ENCODE data around the gene CCSER1. TPM values are rescaled to one million over a fixed set of nuclear protein-coding genes. Genes with fewer than 3 reads are reported as not detected.

CCSER1 gene
- total and polyA plus RNA-seq, 2 of the 8 experiments (the other 6 are each of a cell fraction or from before 2014, with no cell fraction given), result 0.26 to 0.84 TPM

DNA sequence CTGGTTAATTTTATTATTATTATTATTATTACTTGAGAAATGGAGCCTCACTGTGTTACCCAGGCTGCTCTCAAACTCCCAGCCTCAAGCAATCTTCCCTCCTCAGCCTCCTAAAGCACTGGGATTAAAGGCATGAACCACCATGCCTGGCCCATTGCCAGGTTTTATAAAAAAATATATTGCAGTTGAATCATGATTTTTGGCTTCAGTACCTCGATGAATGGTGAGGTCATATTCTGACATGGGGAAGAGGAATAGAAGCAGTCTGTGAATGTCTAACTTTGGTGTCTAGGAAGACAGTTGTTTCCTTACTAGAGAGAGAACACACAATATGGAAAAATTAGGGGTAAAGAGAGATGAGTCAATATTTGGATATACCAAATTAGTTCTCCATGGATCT lies 32.0 kb downstream of the CCSER1 start:
- no peak for TF ChIP-seq SP2 (IDR thresholded peaks at IDR 0.05; ENCODE audit: low read length)
- no peak for TF ChIP-seq EP300 (IDR thresholded peaks at IDR 0.05; ENCODE audit: borderline replicate concordance in 1 of 2, low read depth in 2 of 2, low read length in 2 of 2)
- no peak for TF ChIP-seq RNF2 (IDR thresholded peaks at IDR 0.05; ENCODE audit: borderline replicate concordance, low read depth, low read length, missing control alignments, poor library complexity, severe bottlenecking)
- no peak for TF ChIP-seq EZH2 (IDR thresholded peaks at IDR 0.05; ENCODE audit: low read depth, low read length, severe bottlenecking)
- TF ChIP-seq RFX5 (IDR thresholded peaks at IDR 0.05; ENCODE audit: borderline replicate concordance, low read depth, low read length), result no peak
- no peak for TF ChIP-seq SIRT6 (IDR thresholded peaks at IDR 0.05; ENCODE audit: low read length)
- no peak for TF ChIP-seq SUZ12 (IDR thresholded peaks at IDR 0.05; ENCODE audit: low read length)
- no peak for TF ChIP-seq ASH2L (IDR thresholded peaks at IDR 0.05; ENCODE audit: low read length)
- TF ChIP-seq, protein P1, sequence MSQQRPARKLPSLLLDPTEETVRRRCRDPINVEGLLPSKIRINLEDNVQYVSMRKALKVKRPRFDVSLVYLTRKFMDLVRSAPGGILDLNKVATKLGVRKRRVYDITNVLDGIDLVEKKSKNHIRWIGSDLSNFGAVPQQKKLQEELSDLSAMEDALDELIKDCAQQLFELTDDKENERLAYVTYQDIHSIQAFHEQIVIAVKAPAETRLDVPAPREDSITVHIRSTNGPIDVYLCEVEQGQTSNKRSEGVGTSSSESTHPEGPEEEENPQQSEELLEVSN (IDR thresholded peaks at IDR 0.05), result no peak
- no peak for TF ChIP-seq TAF1 (IDR thresholded peaks at IDR 0.05; ENCODE audit: low read depth, low read length)
- no peak for TF ChIP-seq BRCA1 (IDR thresholded peaks at IDR 0.05; ENCODE audit: low read depth, low read length)
- no peak for TF ChIP-seq CEBPB (IDR thresholded peaks at IDR 0.05; ENCODE audit: low read depth, low read length)
- no peak for TF ChIP-seq RAD21 (IDR thresholded peaks at IDR 0.05 in 1 of 2, conservative IDR thresholded peaks at IDR 0.05 in 1 of 2; ENCODE audit: low read depth in 2 of 2, low read length in 2 of 2)
- no peak for TF ChIP-seq BCL11A (IDR thresholded peaks at IDR 0.05; ENCODE audit: low read depth in 2 of 2, low read length in 2 of 2)
- H3K14ac ChIP-seq (ENCODE audit: insufficient read length), result no peak overlapping the region
- no peak overlapping the region for H4K8ac ChIP-seq (ENCODE audit: extremely low read depth, insufficient read depth, low read length)
- POLR2A ChIA-PET (ENCODE audit: partially characterized antibody), result no interaction called here
- H3K36me3 ChIP-seq (ENCODE audit: control insufficient read depth in 2 of 4, insufficient read depth in 4 of 4, low read length in 3 of 4), result peaks cover 0 to 3% (median 0%) of the 10 kb centered on the region in 4 experiments; a peak in 1 of 8 replicates
- H3K79me1 ChIP-seq (ENCODE audit: low read depth, low read length), result no peaks in the 10 kb centered on the region
- H3K4me2 ChIP-seq (ENCODE audit: insufficient read depth in 1 of 2, low read depth in 2 of 2, low read length in 2 of 2), result no peak overlapping the region
- H3K27me3 ChIP-seq (replicated peaks in 1 of 4; ENCODE audit: control insufficient read depth in 3 of 4, extremely low read depth in 1 of 4, insufficient read depth in 3 of 4, low read length in 3 of 4), result no peaks in the 10 kb centered on the region
- H3K4ac ChIP-seq (replicated peaks; ENCODE audit: insufficient read length, low read depth, low read length), result no peak overlapping the region
- no peak overlapping the region for H3K4me3 ChIP-seq (ENCODE audit: extremely low read depth in 1 of 4, insufficient read depth in 2 of 4, low read depth in 3 of 4, low read length in 4 of 4)
- no peak overlapping the region for H2BK12ac ChIP-seq (ENCODE audit: low read depth, low read length)
- H4K5ac ChIP-seq (ENCODE audit: insufficient read length, low read depth, low read length), result no peak overlapping the region
- no peak overlapping the region for H3K27ac ChIP-seq (ENCODE audit: low read depth, low read length)
- no peak overlapping the region for H2BK15ac ChIP-seq (ENCODE audit: low read length)
- no peak overlapping the region for H3K56ac ChIP-seq (replicated peaks; ENCODE audit: insufficient read length, low read depth, low read length)
- H3K4me1 ChIP-seq (replicated peaks in 1 of 4; ENCODE audit: control insufficient read depth in 3 of 4, insufficient read depth in 4 of 4, low read length in 3 of 4), result no peaks in the 10 kb centered on the region
- CTCF ChIA-PET (ENCODE audit: partially characterized antibody), result no interaction called here
- FAIRE-seq, result no peak
- DNase-seq (ENCODE audit: low read depth in 1 of 2, low spot score in 2 of 2), result no peak
- no peak overlapping the region for H2AFZ ChIP-seq (ENCODE audit: low read length)
- H3K23ac ChIP-seq (ENCODE audit: insufficient read length), result no peak overlapping the region
- peaks cover 8% of the 10 kb centered on the region in 2 experiments for H3K9me3 ChIP-seq (ENCODE audit: insufficient read depth in 2 of 2, low read depth in 1 of 2, low read length in 1 of 2)
- no peak overlapping the region for H3K18ac ChIP-seq (ENCODE audit: extremely low read depth, low read length)
- no peak overlapping the region for H2BK120ac ChIP-seq (replicated peaks; ENCODE audit: low read depth, low read length)
- H3K23me2 ChIP-seq (ENCODE audit: low read depth, low read length), result no peaks in the 10 kb centered on the region
- H3K9ac ChIP-seq (replicated peaks in 1 of 4; ENCODE audit: extremely low read depth in 1 of 4, low read depth in 3 of 4, low read length in 3 of 4), result no peak overlapping the region
- no peak overlapping the region for H2BK20ac ChIP-seq (ENCODE audit: low read length)
- H4K91ac ChIP-seq (replicated peaks; ENCODE audit: insufficient read length, low read length), result no peak overlapping the region
- no peak overlapping the region for H2BK5ac ChIP-seq (ENCODE audit: low read depth, low read length)
- H3K79me2 ChIP-seq (ENCODE audit: control insufficient read depth in 1 of 2, insufficient read depth in 2 of 2, low read length in 2 of 2), result no peaks in the 10 kb centered on the region
- no peaks in the 10 kb centered on the region for H4K20me1 ChIP-seq (replicated peaks in 1 of 2; ENCODE audit: control insufficient read depth in 1 of 2, insufficient read depth in 2 of 2, low read length in 2 of 2)
- WGBS, 2 experiments (ENCODE audit: extremely low coverage in 1 of 2, insufficient coverage in 1 of 2, insufficient read length in 1 of 2, insufficient replicate concordance in 2 of 2, low coverage in 1 of 2, low lambda C conversion rate in 2 of 2, missing lambda C conversion rate in 1 of 2), result 80% methylated on average over 1 of the region's 1 CpG; no CpG with 5 or more reads in 1 of the 2 experiments
- no peak overlapping the region for H2AK5ac ChIP-seq (ENCODE audit: low read depth, low read length)
